Loucy (cell line): Measurements from ENCODE around the gene UNC50.

ENCODE experiments used
- EZH2phosphoT487 ChIP-seq: fragments of 200-600 bp; IDR thresholded peaks from 2 replicates; pipeline ENCODE4 v1.6.1; 2018; ENCODE audit warnings: antibody characterized with exemption, mild to moderate bottlenecking, moderate library complexity, borderline replicate concordance
- TF ChIP-seq, protein P1 (sequence below): fragments of 200-600 bp; sonication (generic); conservative IDR thresholded peaks from 2 replicates; pipeline ENCODE4 v1.5.1; 2014; ENCODE audit warnings: mild to moderate bottlenecking, antibody characterized with exemption, low read length

DNA sequence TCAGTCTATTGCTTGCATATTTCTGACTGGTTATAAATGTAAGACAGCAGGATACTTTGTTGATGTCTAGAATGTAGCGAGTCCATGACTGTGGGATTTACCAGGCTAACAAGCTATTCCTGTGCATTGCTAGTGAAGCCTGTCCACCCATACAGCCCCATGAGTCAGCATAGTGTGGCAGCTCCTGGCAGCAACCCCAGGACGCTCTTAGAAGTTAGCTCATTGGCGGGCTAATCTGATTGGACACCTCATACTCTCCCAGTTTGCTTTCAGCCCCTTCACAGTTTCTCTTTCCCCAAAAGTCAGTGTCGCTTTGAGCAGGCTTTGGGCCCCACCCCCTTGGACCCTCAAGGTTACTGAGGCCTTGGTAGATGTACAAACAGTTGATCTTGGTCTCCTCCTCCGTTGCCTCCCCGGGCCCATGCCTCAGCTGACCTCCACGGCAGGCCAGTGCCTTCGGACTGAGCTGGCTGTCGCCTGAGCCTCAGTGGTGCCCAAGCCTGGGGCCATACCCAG is 48.1 kb upstream of the UNC50 start:
- TF ChIP-seq, protein P1, sequence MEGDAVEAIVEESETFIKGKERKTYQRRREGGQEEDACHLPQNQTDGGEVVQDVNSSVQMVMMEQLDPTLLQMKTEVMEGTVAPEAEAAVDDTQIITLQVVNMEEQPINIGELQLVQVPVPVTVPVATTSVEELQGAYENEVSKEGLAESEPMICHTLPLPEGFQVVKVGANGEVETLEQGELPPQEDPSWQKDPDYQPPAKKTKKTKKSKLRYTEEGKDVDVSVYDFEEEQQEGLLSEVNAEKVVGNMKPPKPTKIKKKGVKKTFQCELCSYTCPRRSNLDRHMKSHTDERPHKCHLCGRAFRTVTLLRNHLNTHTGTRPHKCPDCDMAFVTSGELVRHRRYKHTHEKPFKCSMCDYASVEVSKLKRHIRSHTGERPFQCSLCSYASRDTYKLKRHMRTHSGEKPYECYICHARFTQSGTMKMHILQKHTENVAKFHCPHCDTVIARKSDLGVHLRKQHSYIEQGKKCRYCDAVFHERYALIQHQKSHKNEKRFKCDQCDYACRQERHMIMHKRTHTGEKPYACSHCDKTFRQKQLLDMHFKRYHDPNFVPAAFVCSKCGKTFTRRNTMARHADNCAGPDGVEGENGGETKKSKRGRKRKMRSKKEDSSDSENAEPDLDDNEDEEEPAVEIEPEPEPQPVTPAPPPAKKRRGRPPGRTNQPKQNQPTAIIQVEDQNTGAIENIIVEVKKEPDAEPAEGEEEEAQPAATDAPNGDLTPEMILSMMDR = no peak
- TF ChIP-seq EZH2phosphoT487 = no peak
